Mucosa of rectum (tissue), 2 donors: Measurements from ENCODE around the gene LRMDA.

Source experiments
- H3K27ac ChIP-seq, 2 donors: one replicate each; pipeline ENCODE4 v1.7.0; 2013; ENCODE audit warnings: inconsistent platforms in 2 of 2, low read depth in 2 of 2, low read length in 2 of 2
- H3K27me3 ChIP-seq, 2 donors: one replicate each; pipeline ENCODE4 v1.7.0; 2013; ENCODE audit warnings: low read length in 2 of 2; ENCODE audit not compliant: control insufficient read depth in 2 of 2, insufficient read depth in 2 of 2
- H3K36me3 ChIP-seq, 2 donors: one replicate each; pipeline ENCODE4 v1.7.0; 2013; ENCODE audit warnings: low read length in 2 of 2; ENCODE audit not compliant: control insufficient read depth in 2 of 2, insufficient read depth in 2 of 2
- H3K4me1 ChIP-seq, 2 donors: one replicate each; pipeline ENCODE4 v1.7.0; 2013; ENCODE audit warnings: low read length in 2 of 2, mild to moderate bottlenecking in 1 of 2; ENCODE audit not compliant: control insufficient read depth in 2 of 2, insufficient read depth in 2 of 2
- H3K4me3 ChIP-seq, 2 donors: one replicate each; pipeline ENCODE4 v1.7.0; 2013; ENCODE audit warnings: low read length in 2 of 2
- H3K9ac ChIP-seq, 2 donors: one replicate each; pipeline ENCODE4 v1.7.0; 2013; ENCODE audit warnings: low read length in 2 of 2, low read depth in 1 of 2, mild to moderate bottlenecking in 1 of 2
- H3K9me3 ChIP-seq, 2 donors: one replicate each; pipeline ENCODE4 v1.7.0; 2013; ENCODE audit warnings: low read length in 2 of 2; ENCODE audit not compliant: control insufficient read depth in 2 of 2
- donor health status: healthy.
- donor health status: Normal muscosa, but diverticular disease.

Gene LRMDA

GRCh38 chr10:76305930-76306615 lies 874.6 kb downstream of the LRMDA start:
- H3K9ac ChIP-seq, result no peak overlapping the region
- H3K4me1 ChIP-seq, result no peaks in the 10 kb centered on the region
- H3K4me3 ChIP-seq, result no peak overlapping the region
- H3K36me3 ChIP-seq, result no peaks in the 10 kb centered on the region
- no peaks in the 10 kb centered on the region for H3K9me3 ChIP-seq
- no peaks in the 10 kb centered on the region for H3K27me3 ChIP-seq
- H3K27ac ChIP-seq, result no peak overlapping the region

- Histone ChIP-seq H3K4me3 (no peak overlapping the region), H3K27ac (no peak overlapping the region), H3K4me1 (no peaks in the 10 kb centered on the region), H3K9ac (no peak overlapping the region), H3K27me3 (no peaks in the 10 kb centered on the region), H3K9me3 (no peaks in the 10 kb centered on the region), H3K36me3 (no peaks in the 10 kb centered on the region)
Measured at GRCh38 chr10:76306856-76307255, 875.4 kb downstream of the LRMDA start.

GRCh38 chr10:76309070-76309469 lies 877.6 kb downstream of the LRMDA start:
- Histone ChIP-seq H3K9me3 (no peaks in the 10 kb centered on the region), H3K4me1 (no peaks in the 10 kb centered on the region), H3K27me3 (no peaks in the 10 kb centered on the region), H3K4me3 (no peak overlapping the region), H3K36me3 (no peaks in the 10 kb centered on the region), H3K27ac (no peak overlapping the region), H3K9ac (no peak overlapping the region)

- no peaks in the 10 kb centered on the region for H3K9me3 ChIP-seq
- no peaks in the 10 kb centered on the region for H3K27me3 ChIP-seq
- H3K9ac ChIP-seq, result no peak overlapping the region
- H3K4me3 ChIP-seq, result no peak overlapping the region
- H3K27ac ChIP-seq, result no peak overlapping the region
- H3K4me1 ChIP-seq, result no peaks in the 10 kb centered on the region
- no peaks in the 10 kb centered on the region for H3K36me3 ChIP-seq
Measured at GRCh38 chr10:76309741-76310587, 878.5 kb downstream of the LRMDA start.

- Histone ChIP-seq H3K4me1 (no peaks in the 10 kb centered on the region), H3K27ac (no peak overlapping the region), H3K9me3 (no peaks in the 10 kb centered on the region), H3K27me3 (no peaks in the 10 kb centered on the region), H3K9ac (no peak overlapping the region), H3K36me3 (no peaks in the 10 kb centered on the region), H3K4me3 (no peak overlapping the region)
Measured at GRCh38 chr10:76310588-76311080, 879.2 kb downstream of the LRMDA start.

GRCh38 chr10:76311752-76312636 lies 880.6 kb downstream of the LRMDA start:
- Histone ChIP-seq H3K4me1 (no peaks in the 10 kb centered on the region), H3K9ac (no peak overlapping the region), H3K27me3 (no peaks in the 10 kb centered on the region), H3K36me3 (no peaks in the 10 kb centered on the region), H3K4me3 (no peak overlapping the region), H3K27ac (no peak overlapping the region), H3K9me3 (peaks cover 0 to 2% of the 10 kb centered on the region in 2 donors)

GRCh38 chr10:76315240-76315639 lies 883.8 kb downstream of the LRMDA start:
- Histone ChIP-seq H3K9ac (no peak overlapping the region), H3K36me3 (no peaks in the 10 kb centered on the region), H3K4me3 (no peak overlapping the region), H3K27ac (no peak overlapping the region), H3K27me3 (no peaks in the 10 kb centered on the region), H3K4me1 (no peaks in the 10 kb centered on the region), H3K9me3 (peaks cover 0 to 2% of the 10 kb centered on the region in 2 donors)

GRCh38 chr10:76316234-76316633 lies 884.8 kb downstream of the LRMDA start:
- no peaks in the 10 kb centered on the region for H3K36me3 ChIP-seq
- H3K27ac ChIP-seq, result no peak overlapping the region
- no peak overlapping the region for H3K4me3 ChIP-seq
- H3K9me3 ChIP-seq, result peaks cover 0 to 2% of the 10 kb centered on the region in 2 donors
- H3K4me1 ChIP-seq, result no peaks in the 10 kb centered on the region
- no peaks in the 10 kb centered on the region for H3K27me3 ChIP-seq
- no peak overlapping the region for H3K9ac ChIP-seq

- Histone ChIP-seq H3K4me3 (no peak overlapping the region), H3K27ac (no peak overlapping the region), H3K27me3 (no peaks in the 10 kb centered on the region), H3K4me1 (no peaks in the 10 kb centered on the region), H3K36me3 (no peaks in the 10 kb centered on the region), H3K9me3 (peaks cover 0 to 2% of the 10 kb centered on the region in 2 donors), H3K9ac (no peak overlapping the region)
Measured at GRCh38 chr10:76317078-76317477, 885.7 kb downstream of the LRMDA start.
